NCI-H2081 treated with DMSO at 0.1 percent for 48 hours (cell line): ENCODE results near the gene TMEM63B.
A peak's percentile ranks its signal among the peaks of the same experiment; 100 is the strongest.
"Not testable (repeated sequence)": the region's sequence is repeated elsewhere in the genome, so short reads cannot be mapped to it uniquely, and the experiment has no call there.

Experiments used
- DNase-seq: peaks from one replicate; lab custom pipeline; 2025; lab: John Stamatoyannopoulos, UW

The TMEM63B gene

DNA sequence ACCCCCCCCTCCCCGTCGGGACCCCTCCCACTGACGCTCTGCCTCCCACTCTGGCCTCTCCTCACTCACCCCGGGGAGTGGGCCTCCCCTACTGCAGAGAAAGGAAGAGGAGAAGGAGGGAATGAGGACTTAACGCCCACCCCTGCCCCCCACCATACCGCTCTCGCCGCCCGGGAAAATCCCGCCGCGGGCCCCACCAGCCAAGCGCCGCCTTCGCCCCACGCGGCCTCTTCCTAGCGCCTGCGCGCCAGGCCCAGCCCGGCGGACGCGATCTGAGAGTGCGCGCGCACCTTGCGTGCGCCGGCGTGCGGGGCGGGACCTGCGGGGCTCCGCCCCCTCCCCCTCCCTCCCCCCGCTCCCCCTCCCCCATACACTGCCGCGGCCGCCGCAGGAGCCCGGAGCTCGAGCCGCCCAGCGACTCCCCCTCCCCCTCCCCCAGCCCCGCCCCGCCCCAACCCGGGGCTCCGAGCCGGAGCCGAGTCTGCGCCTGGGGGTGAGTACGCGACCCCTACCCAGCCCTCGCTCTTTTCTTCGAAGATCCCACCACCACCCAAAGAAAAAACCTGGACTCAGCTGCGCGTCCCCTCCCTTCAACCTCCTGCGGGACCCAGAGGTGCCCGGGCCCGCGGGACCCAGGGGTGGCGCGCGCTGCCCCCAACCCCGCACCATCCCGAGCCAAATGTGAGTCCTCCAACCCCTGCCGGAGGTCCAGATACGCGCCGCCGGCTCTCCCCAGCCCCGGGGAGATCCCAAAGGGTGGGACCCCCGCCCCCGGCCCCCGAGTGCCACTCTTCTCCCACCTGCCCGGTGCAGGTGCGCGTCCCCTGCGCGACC lies at the start of gene TMEM63B, which contains the start of gene MRPL14:
Gene TMEM63B, plus strand, starts transcription at position 369 of the 834 bp plus-strand sequence. CDS start 7,031 bp downstream, outside the sequence.
Gene MRPL14, minus strand, starts transcription at position 267 of the 834 bp plus-strand sequence. CDS start 10,841 bp downstream, outside the sequence.
- DNase-seq = peak; percentile 20

DNA sequence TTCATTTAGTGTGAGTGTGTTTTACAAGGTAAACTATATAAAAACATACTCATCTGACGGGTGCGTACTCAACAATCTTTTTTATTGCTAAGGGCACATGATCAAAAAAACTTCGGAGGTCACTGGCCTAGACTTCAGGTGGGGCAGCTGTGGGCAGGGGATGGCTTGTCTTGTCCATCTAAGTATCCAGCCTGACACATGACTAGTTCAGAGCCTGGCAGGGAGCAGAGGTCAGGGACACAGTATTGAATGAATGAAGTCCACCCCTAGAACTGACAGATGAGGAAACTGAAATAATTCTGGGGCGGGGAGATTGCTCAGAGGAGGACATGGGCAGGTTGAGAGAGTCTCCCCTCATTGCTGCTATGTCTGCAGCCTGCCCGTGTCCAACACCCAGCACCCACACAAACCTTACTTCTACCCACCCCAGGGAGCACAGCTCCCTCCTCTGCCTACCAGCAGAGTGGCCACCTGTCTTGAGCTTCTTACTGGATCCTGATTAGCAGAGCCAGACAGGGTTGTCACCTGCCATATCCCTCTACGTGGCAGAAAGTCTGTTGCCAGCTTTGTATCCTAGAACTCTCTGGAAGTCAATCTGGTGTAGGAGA lies 49.0 kb upstream of the TMEM63B start:
- no peak for DNase-seq

- DNase-seq = no peak
These were observed 48.3 kb upstream of the TMEM63B start for GRCh38 chr6:44078827-44079671.

- DNase-seq = no peak
These were observed 47.7 kb upstream of the TMEM63B start for GRCh38 chr6:44079672-44080071.

DNA sequence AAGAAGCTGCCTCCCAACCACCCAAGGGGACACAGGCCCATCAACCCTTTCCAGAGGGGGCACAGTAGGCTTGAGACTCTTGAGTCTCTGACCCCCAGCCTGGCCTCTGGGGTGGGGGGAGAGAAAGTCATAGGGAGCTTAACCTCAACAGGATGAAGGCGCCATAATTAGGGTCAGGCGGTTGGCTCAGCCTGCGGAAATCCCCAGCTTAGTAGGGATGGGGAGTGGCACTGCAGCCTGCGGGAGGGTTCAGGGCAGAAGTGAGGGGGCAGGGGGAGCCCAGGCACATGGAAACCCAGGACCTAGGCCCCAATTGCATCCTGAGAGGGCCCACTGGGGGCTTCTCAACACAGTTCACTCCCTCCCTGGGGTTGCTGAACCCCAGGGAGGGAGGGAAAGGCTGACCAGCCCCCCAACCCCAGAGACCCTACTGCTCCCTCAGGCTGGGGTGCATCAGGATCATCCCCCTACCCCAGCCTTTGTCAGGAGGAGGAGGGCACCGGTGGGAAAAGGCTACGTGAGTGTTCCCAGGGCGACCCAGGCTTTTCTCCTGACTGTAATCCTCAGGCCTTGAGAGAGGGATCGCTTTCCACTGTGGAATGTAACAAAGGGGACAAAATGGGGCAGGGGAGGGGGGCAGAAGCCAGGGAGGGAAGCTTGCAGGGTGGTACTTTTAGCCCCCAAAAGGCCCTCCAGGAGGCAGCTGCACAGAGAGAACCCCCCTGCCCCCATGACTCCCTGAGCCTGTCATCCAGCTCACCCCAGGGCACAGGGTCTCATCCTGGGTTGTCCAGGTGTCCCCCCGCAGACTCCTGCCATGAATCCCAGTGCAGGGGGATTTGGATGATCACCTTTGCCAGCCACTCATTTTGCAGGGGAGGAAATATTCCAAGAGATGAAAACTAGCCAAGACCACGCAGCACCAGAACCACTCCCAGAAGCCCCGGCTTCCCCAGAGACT lies 46.5 kb upstream of the TMEM63B start:
- DNase-seq = no peak

- DNase-seq = no peak
These were observed 45.6 kb upstream of the TMEM63B start for GRCh38 chr6:44081753-44082152.

- no peak for DNase-seq
These were observed 44.5 kb upstream of the TMEM63B start for GRCh38 chr6:44082872-44083321.

GRCh38 chr6:44084231-44085014 lies 42.9 kb upstream of the TMEM63B start:
- DNase-seq = no peak

DNA sequence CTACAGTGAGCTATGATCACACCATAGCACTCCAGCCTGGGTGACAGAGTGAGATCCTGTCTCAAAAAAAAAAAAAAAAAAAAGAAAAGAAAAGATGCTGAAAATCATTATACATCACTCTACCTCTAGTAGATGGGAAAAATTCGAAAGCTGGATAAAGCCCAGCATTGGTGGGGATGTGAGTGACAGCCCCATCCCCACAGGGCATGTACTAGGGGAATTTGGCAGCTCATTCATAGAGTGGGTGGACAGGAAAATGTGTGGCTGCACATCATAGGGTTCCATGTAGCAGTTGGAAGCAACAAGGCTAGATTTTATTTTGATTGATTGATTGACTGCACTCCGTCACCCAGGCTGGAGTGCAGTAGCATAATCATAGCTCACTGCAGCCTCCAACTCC lies 42.1 kb upstream of the TMEM63B start:
- no peak for DNase-seq

DNA sequence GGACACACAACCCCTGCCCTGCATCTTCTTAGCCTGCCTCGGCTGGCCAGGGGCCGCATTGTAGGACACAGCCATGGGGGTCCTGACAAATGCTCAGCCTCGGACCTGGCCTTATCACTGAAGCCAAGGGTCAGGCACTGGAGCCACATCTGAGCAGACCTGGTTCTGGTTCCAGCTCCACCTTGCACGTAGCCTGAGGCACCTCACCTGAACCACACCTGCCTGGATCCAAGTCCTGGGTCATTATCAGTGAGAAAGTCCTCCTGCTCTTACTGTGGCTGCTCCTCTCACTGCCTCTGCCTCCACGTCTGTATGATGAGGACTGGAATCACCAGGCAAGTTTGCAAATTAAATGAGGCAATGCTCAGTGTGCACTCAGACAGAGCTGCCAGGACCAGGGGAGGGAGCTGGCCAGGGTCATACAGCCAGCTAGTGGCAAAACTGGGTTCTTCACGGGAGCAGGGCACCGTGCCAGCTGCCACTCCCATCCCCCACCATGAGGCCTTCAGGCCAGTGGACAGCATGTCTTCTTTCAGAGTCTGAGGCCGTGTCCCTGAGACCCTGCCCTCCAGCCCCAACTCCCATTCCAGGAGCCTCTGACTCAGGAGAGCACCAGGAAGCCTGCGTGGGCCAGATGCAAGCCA lies 40.3 kb upstream of the TMEM63B start:
- no peak for DNase-seq

GRCh38 chr6:44087623-44088022 lies 39.7 kb upstream of the TMEM63B start:
- no peak for DNase-seq

DNA sequence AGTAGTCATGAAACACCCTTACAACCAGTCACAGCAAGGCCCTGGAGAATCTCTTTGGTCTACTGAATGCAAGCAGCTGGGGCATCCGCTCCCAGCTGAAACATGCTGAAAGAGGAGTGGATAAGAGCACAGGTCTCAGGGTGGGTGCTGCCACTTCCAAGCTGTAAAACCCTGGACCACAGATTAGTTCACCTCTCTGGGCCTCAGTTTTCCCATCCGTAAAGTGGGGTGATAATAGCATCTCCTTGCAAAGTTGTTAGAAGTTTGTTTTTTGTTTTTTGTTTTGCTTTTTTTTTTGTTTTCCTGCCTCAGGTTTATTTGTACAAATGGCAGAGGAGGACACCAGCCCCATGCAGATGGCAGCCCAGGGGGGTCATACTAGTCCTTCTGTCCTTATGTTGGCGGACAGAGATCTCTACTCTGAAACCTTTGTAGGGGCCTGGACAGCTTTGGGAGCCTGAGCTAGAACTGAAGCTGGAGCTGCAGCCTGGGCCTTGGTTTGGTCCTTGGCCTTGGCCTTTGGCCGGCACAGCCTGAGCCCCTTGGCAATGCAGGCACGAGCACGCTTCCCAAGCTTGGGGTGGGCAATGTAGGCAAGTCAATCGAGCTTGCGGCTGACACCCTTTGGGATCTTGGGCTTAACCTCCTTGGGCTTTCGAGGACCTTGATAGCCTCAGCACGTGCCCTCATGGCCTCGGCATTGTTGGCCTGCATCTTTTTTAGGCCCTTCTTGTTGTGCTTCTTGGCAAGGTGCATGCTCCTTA lies 38.3 kb upstream of the TMEM63B start:
- DNase-seq = no peak

DNA sequence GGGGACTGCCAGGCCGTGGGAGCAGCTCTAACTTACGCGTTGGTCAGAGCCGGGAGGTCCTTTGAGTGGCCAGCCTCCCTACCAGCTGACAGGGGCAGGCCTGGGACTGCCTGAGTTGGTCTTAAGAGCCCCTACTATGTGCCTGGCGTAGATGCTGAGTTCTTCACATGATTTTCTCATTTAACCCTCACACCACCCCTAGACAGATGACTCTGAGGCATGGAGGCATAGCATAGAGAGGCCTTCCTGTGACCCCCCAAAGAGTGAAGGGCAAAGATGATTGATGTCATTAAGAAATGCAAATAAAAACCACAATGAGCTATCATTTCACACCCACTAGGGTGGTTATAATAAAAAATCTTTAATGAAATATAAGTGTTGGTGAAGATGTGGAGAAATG lies 36.9 kb upstream of the TMEM63B start:
- DNase-seq = no peak

DNA sequence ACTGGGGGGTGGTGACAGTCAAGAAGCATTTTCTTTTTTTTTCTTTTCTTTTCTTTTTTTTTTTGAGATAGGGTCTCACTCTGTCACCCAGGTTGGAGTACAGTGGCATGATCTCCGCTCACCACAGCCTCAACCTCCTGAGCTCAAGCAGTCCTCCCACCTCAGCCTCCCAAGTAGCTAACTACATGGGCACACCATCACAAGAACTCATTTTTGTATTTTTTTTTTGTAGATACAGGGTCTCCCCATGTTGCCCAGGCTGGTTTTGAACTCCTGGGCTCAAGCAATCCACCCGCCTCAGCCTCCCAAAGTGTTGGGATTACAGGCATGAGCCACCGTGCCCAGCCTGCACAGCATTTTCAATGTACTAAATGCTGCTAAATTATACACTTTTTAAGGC lies 36.0 kb upstream of the TMEM63B start:
- not testable (repeated sequence) for DNase-seq

DNA sequence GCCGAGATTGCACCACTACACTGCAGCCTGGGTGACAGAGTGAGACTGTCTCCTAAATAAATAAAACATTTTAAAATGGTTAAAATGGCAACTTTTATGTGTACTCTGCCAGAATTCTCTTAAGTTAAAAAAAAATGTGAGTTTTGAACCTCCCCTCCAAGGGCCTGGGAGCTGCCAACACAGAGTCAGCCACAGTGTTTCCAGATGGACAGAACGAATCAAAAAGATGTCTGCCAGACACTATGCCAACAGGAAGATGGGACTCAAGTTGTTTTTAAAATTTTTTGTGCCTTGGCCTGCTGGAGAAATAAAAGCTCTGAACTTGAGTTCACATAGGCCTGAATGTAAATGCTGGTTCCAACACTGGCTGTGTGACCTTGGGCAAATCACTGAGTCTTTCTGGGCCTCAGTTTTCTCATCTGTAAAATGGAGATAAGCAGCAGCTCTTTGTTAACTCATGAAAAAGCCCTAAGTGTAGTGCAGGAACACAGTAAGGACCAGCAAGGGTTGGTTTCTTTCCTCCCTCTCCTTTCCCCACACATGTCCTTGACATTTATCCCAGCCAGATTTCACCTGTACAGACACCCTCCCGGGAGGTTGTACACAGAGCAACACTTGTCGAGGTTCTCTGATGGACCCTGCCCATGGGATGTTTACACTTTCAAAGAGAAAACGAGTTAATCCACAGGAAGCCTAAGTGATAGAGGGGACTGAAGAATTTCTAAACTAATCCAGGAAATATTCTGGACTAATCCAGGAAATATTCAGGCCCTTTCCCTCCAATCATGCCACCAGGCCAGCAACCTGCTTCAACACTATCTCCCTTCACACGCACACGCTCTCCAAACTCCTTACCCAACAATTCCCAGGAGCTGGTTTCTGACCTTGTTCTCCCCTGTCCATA lies 35.1 kb upstream of the TMEM63B start:
- DNase-seq = no peak

DNA sequence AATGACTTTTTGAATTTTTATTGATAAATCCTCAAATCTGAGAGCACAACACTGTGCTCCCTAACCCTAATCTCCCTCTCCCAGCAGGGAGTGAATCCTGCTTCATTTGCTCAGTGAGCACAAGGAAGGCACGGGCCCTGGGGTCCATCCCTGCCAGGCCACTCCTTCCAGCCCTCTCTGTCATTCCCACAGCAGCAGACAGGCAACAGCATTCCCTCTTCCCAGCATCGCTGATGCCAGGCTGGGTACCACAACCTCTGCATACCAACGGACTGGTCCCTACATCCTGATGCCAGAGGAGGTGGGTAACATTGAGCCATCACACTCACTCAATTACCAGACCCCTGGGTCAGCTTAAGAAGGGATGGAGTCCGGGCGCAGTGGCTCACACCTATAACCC lies 34.3 kb upstream of the TMEM63B start:
- no peak for DNase-seq

DNA sequence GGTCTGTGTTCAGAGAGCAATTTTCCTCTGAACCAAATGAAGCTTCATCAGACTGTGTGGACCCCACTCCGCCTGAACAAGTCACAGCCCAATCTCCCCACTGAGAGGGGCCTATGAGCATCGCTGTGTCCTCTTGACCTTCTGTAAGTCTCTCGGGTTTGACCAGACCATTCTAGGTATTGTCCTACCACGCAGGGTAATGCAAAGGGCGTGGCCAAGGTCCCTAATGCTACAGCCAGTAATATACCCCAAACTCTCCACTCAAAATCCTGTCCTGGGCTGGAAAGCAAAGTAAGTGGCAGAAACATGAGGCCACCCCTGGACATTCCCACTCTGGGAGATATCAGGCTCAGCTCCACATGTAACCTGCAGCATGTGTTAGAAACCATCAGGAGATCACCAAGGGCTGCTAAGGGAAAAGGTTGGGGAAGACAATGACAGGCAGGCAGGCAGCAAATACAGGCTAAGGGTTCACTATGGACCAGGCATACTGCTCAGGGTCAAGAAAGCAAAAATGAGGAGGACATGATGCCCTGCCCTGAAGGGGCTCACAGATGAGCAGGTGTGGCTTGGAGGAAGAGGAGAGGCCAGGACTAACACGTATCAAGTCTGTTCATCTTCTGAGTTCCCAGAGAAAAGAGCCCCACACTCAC lies 33.5 kb upstream of the TMEM63B start:
- DNase-seq = no peak
